ENCODE results near the gene NLRC5.
"Not testable (repeated sequence)": the region's sequence is repeated elsewhere in the genome, so short reads cannot be mapped to it uniquely, and the experiment has no call there.

The NLRC5 gene

DNA sequence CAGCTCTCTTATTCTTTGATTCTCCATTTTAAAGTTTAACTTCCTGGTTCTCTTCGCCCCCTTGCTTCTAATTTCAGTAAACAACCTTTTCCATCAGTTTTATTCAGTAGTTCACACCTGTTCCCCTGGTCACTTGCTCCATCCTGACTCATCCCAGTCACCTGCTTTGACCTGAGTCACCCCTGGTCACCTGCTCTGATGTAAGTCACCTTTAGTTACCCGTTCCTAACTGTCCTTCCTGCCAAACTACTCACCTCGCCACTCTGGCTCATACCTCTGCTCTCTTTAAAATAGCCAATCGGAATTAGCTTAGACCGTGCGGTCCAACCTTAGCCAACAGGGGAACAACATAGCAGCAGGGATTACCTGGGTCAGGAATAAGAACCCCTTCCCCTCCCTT is 4.7 kb upstream of the NLRC5 start:
- DNase-seq = peak; percentile 16

DNA sequence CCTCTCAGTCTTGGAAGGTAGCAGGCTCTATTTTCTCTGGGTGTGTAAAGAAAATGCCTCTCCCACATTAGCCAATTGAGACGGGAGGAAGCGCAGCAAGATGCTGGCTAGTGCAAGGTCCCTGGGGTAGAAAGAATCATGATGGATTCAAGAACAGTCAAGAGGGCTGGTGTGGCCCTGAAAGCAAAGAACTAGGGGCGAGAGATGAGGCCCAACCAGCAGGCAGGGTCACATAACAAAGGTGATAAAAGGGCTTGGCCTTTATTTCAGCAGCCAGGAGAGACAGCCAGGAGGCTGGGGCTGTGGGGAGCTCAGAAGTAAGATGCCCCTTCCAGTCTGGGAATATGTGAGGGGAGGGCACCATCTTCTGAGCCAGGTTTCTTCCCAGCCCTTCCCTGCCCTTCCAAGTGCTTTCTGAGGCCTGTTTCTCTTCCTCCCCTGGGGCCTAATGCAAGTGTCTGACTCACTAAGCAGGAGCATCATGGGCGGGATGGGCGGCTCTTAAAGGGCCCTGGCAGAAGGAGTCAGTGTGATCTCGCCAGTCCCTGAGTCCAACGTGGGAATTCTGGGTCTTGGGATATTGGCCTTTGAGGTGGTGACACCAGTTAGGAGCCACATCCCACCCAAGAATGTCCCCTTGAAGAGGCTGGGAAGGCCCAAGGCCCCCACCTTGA is 3.9 kb upstream of the NLRC5 start:
- peak; percentile 60 for DNase-seq

DNA sequence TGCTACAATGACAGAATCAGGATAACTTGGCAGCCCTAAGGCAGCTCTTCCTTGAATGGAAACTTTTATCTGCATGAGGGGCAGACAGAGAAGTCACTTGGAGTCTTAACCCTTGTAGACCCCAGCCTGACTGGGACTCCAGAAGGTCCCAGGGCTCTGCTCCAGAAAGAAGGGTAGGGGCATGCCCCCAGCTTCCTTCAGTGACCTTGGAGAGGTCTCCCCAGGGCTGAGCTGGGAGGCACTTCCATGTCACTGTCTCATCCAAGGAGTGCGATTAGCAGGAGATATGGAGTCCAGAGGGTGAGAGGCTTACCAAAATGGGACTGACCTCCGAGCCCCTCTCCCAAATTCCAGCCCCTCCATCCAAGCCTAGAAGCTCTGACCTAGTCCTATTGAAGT is 3.4 kb upstream of the NLRC5 start:
- no peak for DNase-seq

DNA sequence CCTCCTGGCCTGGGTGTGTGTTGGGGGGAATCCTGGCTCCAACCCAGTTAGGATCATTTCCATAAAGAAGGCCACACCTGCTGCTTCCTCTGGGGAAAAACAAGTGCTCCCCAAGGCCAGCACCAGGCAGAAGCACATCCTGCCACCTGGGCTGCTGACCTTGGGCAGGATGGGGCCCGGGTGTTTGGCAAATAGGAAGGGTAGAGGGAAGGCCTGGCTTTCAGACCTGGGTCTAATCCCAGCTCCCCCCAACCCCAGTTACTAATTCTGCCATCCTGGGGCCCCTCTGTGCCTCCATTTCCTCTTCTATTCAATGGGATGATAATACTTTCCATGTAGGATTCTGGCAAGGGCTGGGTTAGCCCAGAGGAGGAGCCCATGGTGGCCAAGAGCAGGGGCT is 3.0 kb upstream of the NLRC5 start:
- no peak for DNase-seq

DNA sequence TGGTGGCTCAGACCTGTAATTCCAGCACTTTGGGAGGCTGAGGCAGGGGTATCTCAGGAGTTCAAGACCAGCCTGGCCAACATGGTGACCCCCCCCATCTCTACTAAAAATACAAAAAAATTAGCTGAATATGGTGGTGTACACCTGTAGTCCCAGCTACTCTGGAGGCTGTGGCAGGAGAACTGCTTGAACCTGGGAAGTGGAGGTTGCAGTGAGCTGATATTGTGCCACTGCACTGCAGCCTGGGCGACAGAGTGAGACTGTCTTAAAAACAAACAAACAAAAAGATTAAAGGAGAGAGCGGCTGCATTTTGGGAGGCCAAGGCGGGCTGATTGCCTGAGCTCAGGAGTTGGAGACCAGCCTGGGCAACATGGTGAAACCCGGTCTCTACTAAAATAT is 2.4 kb upstream of the NLRC5 start:
- DNase-seq = not testable (repeated sequence)

DNA sequence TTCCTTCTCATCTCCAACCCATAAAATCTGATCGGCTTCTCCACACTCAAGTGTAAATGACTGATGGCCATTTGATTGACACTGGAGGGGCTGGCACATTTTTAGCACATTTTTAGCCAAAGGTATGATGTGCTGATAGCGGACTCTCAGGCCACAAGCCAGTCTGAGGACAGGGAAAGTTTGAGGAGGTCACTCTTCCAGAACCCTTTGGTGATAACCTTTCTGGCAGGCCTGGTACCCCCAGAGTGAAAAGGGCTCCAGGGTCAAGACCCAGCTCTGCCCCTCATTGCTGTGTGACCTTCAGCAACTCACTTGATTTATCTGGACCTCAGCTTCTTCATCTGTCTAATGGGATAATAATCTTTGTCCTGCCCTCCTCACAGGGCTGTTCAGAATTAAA is 1.7 kb upstream of the NLRC5 start:
- DNase-seq = no peak

DNA sequence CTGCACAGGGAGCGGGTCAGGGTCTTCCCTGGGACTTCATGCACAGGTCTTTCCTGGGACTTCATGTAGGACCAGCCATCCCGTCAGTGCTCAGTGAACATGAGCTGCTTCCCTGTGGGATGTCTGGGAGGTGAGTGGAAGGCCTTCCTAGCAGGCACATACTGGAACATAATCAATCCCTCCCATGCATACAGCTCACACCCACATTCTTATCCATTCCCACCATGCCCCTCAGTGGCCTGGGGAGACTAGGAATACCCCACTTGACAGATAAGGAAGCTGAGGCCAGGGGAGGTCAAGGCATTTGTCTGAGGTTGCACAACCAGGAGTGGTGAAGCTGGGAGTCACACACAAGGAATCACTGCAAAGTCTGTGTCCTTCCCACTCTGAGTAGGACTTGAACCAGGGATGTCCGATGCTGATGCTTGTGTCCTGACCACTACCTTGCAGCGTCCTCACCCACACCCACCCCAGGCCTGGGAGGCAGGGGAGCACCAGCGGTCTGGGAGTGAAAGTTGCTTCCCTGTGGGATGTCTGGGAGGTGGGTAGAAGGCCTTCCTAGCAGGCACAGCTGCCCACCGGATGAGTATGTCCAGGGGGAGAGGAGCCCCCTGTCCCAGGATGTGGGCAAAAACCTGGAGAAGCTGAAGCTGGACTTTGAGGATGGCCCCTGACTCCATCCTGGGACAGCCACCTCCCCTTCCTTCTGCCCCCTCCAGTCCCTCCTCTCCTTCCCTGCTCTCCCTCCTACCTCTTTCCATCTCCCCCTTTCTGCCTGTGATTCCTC is 1.0 kb upstream of the NLRC5 start:
- DNase-seq = no peak

DNA sequence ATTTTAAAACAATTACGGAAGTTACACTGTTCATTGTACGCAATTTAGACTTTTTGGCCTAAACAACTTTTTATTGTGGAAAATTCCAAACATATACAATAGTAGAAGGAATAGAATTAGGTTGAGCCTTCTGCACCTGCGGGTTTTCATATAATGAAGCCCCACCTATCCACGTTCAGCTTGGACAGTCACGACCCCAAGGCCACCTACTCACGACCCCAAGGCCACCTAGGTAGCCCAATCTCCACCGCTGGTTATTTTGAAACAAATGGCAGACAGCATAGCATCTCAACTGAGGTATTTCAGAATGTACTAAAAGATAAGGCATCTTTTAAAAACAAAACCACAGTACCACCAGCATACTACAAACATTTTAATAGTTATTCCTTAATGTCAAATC is 631 bp downstream of the NLRC5 start:
- DNase-seq = no peak

DNA sequence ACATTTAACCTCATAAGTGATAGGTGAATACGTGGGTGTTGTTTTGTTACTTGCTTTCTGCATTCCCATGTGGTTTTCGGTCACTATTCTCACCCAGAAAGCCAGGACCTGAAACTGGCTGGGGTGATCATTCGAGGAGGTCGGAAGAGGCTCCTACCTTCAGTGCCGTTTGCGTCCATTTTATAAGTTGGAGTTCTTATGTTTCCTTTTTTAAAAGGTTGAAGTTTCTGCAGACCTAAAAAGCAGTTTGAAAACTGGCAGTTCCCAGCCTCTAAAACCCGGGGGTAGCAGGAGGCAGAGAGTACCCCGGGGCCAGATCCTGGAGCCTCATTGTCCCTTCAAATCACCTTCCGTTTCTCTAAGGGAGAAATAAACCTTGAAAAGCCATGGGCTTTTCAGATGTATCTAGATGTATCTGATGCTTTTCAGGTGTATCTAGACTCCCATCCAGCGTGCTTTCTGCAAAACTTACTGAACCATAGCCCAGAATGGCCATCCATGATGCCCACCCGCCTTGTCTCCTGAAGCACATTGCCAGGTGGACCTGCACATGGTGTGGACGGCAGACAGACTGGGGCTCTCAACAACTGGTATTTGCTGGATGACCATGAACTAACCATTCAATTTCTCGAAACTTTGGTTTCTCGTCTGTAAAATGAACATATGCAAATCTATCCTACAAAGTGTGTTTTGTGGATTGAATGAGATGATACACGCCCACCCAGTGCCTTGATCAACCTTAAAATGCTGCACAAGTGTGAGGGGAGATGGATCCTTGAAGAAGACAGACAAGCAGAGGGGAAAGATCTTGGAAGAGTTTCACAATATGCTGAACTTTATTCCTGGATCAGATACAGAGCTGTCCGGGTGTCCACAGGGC is 1.3 kb downstream of the NLRC5 start:
- DNase-seq = peak; percentile 35

DNA sequence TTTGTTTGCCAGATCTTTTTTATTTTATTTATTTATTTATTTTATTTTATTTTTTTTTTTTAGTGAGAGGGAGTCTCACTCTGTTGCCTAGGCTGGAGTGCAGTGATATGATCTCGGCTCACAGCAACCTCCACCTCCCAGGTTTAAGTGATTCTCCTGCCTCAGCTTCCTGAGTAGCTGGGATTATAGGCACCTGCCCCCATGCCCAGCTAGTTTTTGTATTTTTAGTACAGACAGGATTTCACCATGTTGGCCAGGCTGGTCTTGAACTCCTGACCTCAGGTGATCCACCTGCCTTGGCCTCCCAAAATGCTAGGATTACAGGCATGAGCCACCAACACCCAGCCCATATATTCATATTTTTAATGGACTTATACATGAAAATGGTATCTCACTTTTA is 3.1 kb downstream of the NLRC5 start:
- DNase-seq = peak; percentile 2

DNA sequence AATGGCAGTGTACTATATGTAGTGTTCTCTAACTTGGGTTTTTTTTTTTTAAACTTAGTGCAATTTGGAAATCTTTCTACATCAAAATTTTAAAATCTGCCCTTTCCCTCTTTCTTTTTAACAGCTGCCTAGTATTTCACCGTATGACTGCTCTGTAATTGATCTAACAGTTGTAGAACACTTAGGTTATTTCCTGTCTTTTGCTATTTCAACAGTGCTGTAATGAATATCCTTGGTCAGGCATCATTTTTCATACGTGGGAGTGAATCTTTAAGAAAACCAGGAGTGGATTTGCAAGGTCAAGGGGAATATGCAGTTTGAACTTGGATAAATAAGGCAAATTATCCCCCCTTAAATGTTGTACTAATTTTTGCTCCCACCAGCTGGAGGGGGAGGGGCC is 3.8 kb downstream of the NLRC5 start:
- no peak for DNase-seq

DNA sequence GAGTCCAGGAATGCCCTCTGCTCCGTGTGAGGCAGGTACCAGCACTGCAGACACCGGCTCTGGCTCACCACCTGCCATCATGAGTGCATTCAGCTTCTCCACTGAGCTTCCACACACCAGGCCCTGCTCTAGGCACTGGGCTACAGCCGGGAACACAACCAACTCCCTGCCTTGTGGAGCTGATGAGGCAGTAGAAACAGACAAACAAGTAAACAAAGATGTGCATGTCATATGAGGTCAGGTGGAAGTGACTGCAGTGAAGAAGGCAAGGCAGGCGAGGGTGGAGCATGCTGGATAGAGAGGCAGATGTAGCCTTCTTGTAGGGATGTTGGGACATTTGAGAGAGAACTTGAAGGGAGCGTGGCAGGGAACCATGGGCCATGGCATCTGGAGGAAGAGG is 5.0 kb downstream of the NLRC5 start:
- peak; percentile 28 for DNase-seq

DNA sequence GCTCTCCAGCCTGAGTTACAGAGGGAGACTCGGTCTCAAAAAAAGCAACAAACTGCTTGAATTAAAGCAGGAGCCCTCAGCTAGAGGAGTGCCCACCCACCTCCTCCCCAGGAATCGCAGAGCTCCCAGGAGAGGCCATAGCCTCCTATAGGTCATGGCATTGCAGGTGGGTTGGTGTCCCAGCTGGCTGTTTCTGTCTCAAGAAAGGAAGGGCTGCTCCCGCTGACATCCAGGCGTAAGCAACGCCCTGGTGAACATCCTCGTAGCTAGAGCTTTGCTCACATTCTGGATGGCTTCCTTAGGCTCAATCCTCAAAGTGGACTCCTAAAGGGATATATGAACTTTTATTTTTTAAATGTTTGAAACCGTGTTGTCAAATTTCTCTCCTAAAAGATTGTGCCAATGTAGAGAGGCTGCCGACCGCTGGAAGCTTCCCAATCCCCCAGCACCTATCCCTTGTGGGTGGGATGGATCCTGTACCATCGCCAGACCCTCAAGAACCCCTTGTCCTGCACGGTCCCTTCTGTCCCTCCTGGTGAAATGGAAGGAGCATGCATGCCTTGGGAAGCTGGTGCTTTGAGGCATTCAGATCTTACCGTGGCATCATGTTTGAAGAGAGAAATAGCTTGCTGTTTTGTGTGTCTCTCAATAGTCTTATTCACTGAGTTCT is 5.9 kb downstream of the NLRC5 start:
- peak; percentile 15 for DNase-seq

DNA sequence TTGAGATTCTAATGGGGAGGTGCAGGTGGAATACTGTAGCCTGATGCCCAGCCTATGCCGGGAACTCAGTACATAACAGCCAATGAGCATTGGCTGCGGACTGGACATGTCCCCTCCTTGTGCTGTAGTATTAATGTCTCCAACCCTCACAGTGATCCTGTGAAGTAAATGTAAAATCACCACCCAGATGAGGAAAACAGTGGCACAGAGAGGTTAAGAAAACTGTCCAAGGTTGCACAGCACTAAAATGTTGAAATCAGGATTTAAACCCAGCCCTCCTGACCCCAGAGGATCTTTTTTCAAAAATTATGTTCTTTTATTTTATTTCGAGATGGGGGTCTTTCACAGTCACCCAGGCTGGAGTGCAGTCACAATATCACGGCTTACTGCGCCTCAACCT is 7.9 kb downstream of the NLRC5 start:
- no peak for DNase-seq

DNA sequence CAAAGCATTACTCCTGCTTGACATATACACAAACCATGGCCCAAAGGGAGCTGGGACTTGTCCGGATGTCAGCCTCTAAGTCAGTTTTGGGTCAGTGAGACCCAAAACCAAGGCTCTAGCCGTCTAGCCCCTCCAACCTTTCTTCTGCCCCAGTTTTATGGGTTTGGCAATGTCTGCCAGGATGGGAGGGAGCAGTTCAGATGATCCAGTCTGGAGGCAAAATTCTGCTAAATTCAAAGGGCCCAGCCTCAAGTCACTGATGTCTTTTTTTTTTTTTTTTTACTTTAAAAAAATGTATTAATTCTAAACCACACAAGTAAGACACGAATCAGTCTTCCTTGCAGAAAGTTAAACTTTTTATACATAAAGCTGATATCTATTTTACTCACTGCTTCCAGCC is 8.6 kb downstream of the NLRC5 start:
- peak; percentile 12 for DNase-seq

DNA sequence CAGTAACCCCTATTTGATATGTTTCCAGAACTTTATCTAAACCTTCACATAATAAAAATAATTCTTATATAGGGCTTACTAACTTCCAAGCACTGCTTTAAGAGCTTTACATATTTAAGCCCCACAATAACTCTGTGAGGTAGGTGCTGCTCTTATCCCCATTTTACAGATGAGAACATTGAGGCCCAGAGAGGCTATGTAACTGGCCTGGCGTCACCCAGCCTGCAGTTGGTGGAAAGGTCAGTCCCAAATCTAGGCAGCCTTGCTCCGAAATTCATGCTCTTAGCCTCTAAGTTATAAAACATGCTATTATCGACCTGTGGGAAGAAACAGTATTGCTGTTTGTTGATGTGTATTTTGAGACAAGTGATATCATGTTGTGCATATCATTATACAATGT is 9.0 kb downstream of the NLRC5 start:
- peak; percentile 2 for DNase-seq

DNA sequence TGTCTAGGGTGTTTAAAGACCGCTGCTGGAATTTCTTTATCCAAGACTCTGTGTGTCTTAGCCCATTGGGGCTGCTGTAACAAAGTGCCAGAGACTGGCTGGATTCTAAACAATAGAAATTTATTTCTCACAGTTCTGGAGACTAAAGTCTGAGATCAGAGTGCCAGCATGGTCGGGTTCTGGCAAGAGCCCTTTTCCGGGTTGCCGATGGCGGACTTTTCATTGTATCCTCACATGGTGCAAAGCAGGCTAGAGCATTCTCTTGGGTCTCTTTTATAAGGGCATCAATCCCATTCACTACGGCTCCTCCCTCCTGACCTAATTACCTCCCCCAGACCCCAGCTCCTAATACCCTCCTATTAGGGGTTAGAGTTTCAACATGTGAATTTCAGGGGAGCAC is 9.5 kb downstream of the NLRC5 start:
- DNase-seq = peak; percentile 1

DNA sequence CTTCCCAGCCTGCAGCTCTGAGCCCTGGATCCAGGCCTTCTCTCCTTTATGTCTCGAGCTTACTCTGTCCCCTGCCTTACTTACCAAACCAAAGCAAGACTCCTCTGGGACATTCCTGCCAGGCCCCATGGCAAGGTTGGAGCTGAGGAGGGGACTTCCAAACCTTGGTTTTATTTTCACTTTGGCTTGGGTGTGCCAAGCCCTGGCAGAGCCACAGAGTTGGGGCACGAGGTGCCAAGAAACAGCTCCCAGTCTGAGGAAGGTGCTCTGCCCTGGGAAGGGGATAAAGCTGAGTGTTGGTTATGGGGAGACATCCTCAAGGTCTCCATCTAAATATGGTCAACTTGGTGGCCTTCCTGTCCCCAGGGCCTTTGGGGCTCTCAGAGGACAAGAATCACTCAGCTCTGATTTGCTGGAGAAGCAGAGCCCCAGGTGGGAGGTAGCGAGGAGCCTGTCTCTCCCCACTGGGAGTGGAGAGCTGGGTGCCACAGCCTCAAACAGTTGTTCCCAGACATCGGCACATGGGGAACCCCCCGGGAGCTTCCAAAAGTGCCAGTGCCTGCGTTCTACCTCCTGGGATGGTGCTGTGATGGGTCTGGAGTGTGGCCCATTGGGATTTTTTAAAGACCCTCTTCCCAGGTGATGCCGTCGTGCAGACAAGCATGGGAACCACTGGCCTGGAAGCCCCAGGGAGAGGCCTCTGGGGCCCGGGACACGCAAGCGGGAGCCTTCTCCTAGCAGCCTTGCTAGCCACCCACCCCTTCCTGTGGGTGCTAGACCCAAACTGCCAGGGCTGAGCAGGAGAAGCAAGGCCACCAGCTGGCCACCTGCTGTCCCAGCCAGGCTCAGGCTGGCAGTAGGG is 10.3 kb downstream of the NLRC5 start:
- peak; percentile 27 for DNase-seq

DNA sequence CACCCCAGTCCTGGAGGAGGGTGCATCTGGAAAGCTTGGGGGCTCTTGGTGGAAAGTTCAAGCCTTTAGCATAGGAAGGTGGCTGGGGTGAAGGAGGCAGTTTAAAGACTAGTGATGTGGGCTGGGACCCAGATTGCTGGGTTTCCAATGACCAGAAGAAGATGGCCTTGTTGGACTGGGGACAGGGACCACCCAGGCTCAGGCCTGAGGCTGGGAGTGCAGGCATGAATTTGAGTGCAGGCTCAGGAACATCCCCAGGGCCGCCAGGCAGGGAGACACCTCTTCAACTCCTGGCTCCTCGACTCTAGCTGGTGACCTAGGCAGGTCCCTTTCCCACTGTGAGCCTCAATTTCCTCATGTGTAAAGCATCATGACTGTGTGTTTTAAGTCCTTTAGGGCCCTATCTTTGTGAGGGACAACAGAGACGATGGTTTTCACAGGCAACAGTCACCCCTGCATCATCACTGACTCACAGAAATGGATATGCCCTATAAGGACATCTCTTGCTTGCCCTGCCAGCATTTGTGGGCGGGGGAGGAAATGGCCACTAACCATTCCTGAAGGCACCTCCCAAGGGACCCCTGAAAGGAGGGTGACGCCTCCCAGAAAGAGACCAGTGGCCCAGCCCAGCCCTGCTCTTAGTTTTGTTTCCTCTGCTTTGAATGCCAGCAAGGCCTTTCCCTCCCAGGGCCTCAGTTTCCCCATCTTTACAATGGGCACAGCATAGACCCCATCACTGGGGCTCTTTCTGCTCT is 11.1 kb downstream of the NLRC5 start:
- DNase-seq = peak; percentile 45

DNA sequence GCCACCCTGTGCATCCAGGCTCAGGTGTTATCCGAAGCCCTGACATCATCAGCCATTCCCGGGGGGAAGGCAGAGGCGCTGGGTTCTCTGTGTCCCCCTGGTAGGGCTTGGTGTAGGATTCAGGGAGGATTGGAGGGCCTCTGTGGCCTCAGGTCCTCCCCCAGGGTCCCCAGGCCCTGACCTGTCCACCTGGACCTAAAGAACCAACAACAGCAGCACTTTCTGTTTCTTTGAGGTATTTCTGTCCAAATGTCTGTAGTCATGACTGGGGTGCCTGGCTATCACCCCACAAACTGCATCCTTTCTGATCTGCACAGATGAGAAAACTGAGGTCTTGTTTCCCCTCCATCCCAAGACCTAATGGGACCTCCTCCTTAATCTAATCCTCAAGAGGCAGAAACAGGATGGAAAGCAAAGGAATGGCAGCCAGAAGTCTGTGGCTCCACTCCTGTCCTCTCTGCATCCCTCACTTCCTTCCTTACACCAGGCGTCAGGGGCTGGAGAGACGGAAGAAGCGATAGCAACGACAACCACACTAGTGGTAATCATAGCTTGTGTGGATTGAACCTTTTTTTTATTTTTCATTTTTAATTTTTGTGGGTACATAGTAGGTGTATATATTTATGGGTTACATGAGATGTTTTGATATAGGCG is 11.8 kb downstream of the NLRC5 start:
- DNase-seq = peak; percentile 3
